Left lung (tissue), 10 donors: ENCODE measurements around the gene RREB1. TPM values are rescaled to one million over a fixed set of nuclear protein-coding genes. Genes with fewer than 3 reads are reported as not detected.
A peak's percentile ranks its signal among the peaks of the same experiment; 100 is the strongest.

Experiments used
- ATAC-seq: fragments of 200-7000 bp; cut with Tn5 transposase; one replicate; pipeline ENCODE4 v1.9.1; 2020; ENCODE audit warnings: moderate library complexity
- DNase-seq, 4 donors: peaks; one replicate each; pipeline ENCODE4 v3.0.0-alpha.2; 2013 to 2020
- H3K27ac ChIP-seq, 2 donors: fragments of 200-600 bp; sonication (generic) in 1 of 2; one replicate each; pipeline versions ENCODE4 v1.5.0 to v1.8.0; 2020 to 2021
- H3K27me3 ChIP-seq, 2 donors: fragments of 200-600 bp; sonication (generic) in 1 of 2; one replicate each; pipeline versions ENCODE4 v1.5.0 to v1.8.0; 2020 to 2021
- H3K36me3 ChIP-seq, 2 donors: fragments of 200-600 bp; sonication (generic) in 1 of 2; one replicate each; pipeline versions ENCODE4 v1.5.0 to v1.8.0; 2020 to 2021
- H3K4me1 ChIP-seq, 2 donors: fragments of 200-600 bp; one replicate each; pipeline ENCODE4 v1.8.0; 2021
- H3K4me3 ChIP-seq, 2 donors: fragments of 200-600 bp; sonication (generic) in 1 of 2; one replicate each; pipeline versions ENCODE4 v1.5.0 to v1.8.0; 2020 to 2021; ENCODE audit warnings: mild to moderate bottlenecking in 1 of 2
- H3K9me3 ChIP-seq, 2 donors: fragments of 200-600 bp; sonication (generic) in 1 of 2; one replicate each; pipeline versions ENCODE4 v1.5.0 to v1.8.0; 2020 to 2021
- intact Hi-C, 2 donors: fragments of 100-400 bp; cut with DNase I; formaldehyde crosslinking; loops; one replicate each; pipeline versions ENCODE4 v1.11.2 to v1.14.2; 2022
- polyA plus RNA-seq, 6 donors: library from polyadenylated mRNA; unstranded; fragments of 120-200 nt; gene quantifications; one replicate each; pipeline ENCODE4 v1.2.1, GENCODE V29; 2013; ENCODE audit not compliant: insufficient read length in 6 of 6
- total RNA-seq, 2 donors: library from RNA; stranded (reverse); fragmentation: NEBNext Ultra II Directional; extraction: Animal tissue kit (Norgen Biotek cat#: 25700); gene quantifications; one replicate each; pipeline ENCODE4 v1.2.1, GENCODE V29; 2021
- TF ChIP-seq, protein P1 (sequence below), 2 donors: fragments of 200-600 bp; sonication (generic) in 1 of 2; IDR thresholded peaks; one replicate each; pipeline versions ENCODE4 v1.5.0 to v1.8.0; 2021; ENCODE audit warnings: antibody characterized with exemption in 2 of 2
- donor health status: DM: no; HTN: yes; CAD: no.
- donor health status: DM: no; HTN: no; CAD: no.

RREB1 gene
- total and polyA plus RNA-seq, 8 donors: 24.1 to 54.0 (median 27.6) TPM

DNA sequence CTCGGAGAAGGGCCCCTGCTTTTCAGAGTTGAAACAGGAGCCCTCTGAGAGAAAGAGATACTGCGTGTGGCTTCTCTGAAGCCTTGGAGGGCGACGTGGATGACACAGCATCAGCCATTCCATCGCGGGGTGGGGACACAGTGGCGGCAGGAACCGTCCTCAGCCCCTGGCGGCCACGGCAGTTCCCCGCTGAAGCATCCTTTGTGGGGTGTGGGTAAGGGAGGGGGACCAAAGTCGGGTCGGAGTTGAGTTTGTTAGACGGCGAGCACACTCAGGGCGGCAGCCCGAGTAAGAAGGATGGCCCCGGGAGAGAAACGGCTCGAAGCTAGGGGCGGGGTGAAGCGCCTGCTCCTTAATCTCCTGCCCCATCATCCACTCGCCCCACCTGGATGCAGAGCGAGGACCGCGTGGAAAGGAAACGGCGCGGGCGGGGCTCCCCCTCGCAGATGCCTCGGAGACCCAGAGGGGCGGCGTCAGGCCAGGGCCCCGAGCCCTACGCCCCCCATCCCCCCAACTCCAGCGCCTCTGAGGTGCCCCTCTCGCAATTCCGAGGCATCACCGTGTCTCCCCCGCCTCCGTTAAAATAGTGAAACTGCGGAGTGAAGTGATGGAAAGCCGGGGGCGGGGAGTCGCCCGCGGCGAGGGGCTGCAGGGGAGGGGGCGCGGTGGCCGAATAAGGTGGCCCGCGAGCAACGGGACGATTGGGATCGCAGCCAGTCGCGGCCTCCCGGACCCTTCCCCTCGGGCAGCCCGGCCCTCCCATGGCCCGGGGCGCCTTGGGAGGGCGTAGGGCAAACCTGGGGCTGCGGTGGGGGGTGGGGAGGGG lies 796 bp upstream of the RREB1 start:
- Histone ChIP-seq H3K4me1 (peaks cover 16 to 34% of the 10 kb centered on the region in 2 donors), H3K9me3 (no peaks in the 10 kb centered on the region), H3K4me3 (peak overlapping the region; percentile 88 to 98), H3K36me3 (no peaks in the 10 kb centered on the region), H3K27ac (peak overlapping the region; percentile 94 to 97), H3K27me3 (no peaks in the 10 kb centered on the region)
- DNase-seq (peak in 2 of 4 donors; percentile 44 to 85), ATAC-seq (peak; percentile 7)
- intact Hi-C loops: no loop called here
- TF ChIP-seq, protein P1, sequence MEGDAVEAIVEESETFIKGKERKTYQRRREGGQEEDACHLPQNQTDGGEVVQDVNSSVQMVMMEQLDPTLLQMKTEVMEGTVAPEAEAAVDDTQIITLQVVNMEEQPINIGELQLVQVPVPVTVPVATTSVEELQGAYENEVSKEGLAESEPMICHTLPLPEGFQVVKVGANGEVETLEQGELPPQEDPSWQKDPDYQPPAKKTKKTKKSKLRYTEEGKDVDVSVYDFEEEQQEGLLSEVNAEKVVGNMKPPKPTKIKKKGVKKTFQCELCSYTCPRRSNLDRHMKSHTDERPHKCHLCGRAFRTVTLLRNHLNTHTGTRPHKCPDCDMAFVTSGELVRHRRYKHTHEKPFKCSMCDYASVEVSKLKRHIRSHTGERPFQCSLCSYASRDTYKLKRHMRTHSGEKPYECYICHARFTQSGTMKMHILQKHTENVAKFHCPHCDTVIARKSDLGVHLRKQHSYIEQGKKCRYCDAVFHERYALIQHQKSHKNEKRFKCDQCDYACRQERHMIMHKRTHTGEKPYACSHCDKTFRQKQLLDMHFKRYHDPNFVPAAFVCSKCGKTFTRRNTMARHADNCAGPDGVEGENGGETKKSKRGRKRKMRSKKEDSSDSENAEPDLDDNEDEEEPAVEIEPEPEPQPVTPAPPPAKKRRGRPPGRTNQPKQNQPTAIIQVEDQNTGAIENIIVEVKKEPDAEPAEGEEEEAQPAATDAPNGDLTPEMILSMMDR (IDR thresholded peaks at IDR 0.05): no peak

DNA sequence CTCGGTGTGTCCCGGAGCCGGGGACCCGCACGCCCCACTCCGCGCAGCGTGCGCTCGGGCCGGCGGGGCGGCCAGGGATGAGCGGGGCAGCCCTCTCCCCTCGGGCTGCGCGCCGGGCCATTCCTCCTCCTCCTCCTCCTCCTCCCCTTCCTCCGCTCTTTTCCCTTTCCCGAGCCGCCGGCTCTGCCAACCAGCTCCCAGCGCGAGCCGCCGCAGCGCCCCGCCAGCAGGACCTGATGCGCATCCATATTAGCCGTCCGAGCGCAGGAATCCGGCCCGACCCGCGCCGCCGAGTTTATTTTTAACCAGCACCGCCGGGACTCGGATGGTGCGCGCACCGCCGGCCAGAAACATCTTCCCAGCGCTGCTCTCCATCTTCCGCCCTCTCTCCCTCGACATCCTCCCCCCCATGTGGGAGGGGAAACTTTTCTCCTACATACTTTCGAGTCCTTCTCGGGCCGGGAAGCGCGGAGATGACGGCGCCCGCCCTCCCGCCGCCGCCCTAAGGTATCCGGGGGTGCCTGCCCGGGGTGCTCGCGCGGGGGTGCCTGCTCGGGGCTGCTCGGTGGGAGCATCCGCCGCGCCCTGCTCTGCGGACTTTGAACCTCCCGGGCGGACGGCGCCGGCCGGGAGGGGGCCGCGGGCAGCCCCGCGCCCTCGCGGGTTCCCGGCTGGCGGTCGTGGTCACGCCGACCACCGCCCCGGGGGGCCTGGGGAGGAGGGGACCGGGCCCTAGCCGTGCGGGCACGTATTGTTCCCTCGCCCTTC lies 619 bp downstream of the RREB1 start:
- Histone ChIP-seq H3K4me1 (peaks cover 16 to 49% of the 10 kb centered on the region in 2 donors), H3K4me3 (peak overlapping the region; percentile 88 to 98), H3K36me3 (no peaks in the 10 kb centered on the region), H3K27ac (peak overlapping the region; percentile 94 to 97), H3K27me3 (no peaks in the 10 kb centered on the region), H3K9me3 (no peaks in the 10 kb centered on the region)
- ATAC-seq: peak; percentile 37
- TF ChIP-seq, protein P1 (IDR thresholded peaks at IDR 0.05): no peak
- intact Hi-C loops: no loop called here
- DNase-seq: peak in 3 of 4 donors; percentile 55 to 90 (median 69)

DNA sequence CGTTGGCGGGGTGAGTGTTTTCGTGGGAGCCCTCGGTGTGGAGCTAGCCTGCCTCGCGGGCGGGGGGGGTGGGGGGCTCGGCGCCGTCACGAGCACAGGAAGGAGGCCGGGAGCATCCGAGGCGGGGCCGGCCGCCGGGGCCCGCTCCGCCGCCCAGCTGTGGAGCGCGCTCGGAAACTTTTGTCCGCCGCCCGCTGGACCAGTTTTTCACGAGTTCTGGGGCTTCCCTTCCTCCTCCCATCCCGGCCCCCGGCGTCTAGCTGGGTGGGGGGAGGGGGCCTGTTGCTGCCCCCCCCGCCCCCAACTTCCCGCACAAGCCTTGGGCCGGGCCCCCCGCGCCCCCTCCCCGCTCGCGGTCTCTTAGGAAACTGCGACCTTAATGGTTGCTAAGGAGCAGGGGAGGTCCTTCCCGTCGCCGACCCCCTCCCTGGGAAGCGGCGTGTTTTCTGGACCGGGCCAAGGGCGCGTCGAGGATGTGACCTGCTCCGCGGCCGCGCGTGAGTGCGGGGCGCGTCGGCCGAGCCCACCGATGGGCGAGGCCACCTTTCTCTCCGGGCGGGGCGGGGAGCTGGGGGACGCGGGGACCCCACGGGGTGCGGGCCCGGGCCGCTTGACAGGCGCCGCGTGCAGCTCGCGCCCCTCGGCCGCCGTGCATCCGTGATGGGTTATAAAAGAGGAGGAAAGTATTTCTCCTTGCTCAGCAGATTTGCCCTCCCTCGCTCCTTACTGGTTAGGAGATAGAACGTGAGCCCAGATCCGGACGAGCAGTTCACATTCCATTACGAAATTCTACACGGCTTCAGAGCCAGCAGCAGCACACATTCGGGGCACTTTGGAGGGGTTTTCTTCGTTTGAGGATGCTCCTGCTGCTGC lies 1.4 kb downstream of the RREB1 start:
- H3K27ac ChIP-seq: peak overlapping the region; percentile 94 to 97
- H3K27me3 ChIP-seq: no peaks in the 10 kb centered on the region
- no peaks in the 10 kb centered on the region for H3K36me3 ChIP-seq
- intact Hi-C loops: no loop called here
- H3K4me3 ChIP-seq: peak overlapping the region; percentile 88 to 98
- no peaks in the 10 kb centered on the region for H3K9me3 ChIP-seq
- TF ChIP-seq, protein P1 (IDR thresholded peaks at IDR 0.05): no peak
- peaks cover 16 to 57% of the 10 kb centered on the region in 2 donors for H3K4me1 ChIP-seq
- ATAC-seq: peak; percentile 45
- peak; percentile 64 to 88 (median 76) for DNase-seq

DNA sequence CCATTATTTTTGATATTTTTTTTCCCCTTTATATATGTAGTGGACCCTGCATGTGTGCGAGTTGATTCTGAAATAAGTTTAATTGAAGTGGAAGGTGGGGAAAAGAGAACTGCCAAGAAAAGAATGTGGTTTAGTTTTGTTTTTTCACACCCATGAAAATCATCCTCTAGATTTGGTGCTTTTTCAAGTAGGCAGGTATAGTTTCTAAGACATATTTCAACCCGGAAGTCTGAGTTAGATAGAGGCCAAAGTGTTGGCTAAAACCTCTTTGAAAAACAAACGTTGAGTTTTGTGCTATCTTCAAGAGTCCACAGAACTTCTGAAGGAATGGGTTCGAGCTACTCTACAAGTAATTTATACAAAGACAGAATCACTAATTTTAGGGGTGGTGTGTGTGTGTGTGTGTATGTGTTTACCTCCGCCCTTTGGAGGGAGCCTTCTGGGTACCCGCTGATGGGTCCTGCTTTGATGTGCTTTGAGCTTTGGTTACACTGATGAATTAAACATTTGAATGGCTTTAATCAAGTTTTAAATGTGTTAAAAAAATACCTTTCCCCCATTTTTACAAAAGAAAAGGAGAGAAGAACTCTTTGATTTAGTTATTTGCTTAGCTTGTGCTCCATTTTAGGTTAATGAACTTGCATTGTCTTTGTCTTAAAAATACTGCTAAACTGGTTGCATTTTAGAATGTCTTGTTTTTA lies 2.5 kb downstream of the RREB1 start:
- H3K27me3 ChIP-seq: no peaks in the 10 kb centered on the region
- H3K36me3 ChIP-seq: no peaks in the 10 kb centered on the region
- DNase-seq: no peak
- TF ChIP-seq, protein P1 (IDR thresholded peaks at IDR 0.05): no peak
- no peak for ATAC-seq
- no peaks in the 10 kb centered on the region for H3K9me3 ChIP-seq
- peak overlapping the region; percentile 88 to 98 for H3K4me3 ChIP-seq
- intact Hi-C loops: no loop called here
- peaks cover 22 to 67% of the 10 kb centered on the region in 2 donors for H3K4me1 ChIP-seq
- H3K27ac ChIP-seq: peak overlapping the region; percentile 94 to 97
